ENCODE results near the gene SRGN. TPM values are rescaled to one million over a fixed set of nuclear protein-coding genes. Genes with fewer than 3 reads are reported as not detected.

SRGN gene
- total RNA-seq, 1 donor from 2014 or later: 117 TPM

DNA sequence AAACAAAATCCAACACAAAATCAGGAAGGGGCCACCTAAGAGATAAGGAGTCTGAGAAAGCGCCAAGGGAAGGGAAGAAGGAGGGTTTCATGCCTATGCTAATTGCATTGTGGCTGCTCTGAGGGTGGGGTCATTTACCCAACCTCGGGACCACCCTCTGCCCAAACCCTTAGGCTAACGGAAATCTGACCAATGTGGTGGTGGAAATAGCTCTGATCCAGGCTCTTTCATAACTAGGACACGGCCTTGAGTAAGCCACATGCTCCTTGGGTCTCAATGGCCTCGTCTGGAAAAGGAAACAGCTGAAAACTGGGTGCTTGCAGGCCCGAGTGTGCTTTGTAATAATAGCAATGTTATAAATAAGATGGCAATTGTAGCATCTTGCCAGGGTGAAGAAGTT lies 14.9 kb upstream of the SRGN start:
- Histone ChIP-seq H3K4me1 (no peaks in the 10 kb centered on the region), H3K4me3 (no peak overlapping the region), H3K27ac (no peak overlapping the region), H3K9me3 (no peaks in the 10 kb centered on the region), H3K27me3 (no peaks in the 10 kb centered on the region), H3K36me3 (no peaks in the 10 kb centered on the region)
- TF ChIP-seq, protein P1, sequence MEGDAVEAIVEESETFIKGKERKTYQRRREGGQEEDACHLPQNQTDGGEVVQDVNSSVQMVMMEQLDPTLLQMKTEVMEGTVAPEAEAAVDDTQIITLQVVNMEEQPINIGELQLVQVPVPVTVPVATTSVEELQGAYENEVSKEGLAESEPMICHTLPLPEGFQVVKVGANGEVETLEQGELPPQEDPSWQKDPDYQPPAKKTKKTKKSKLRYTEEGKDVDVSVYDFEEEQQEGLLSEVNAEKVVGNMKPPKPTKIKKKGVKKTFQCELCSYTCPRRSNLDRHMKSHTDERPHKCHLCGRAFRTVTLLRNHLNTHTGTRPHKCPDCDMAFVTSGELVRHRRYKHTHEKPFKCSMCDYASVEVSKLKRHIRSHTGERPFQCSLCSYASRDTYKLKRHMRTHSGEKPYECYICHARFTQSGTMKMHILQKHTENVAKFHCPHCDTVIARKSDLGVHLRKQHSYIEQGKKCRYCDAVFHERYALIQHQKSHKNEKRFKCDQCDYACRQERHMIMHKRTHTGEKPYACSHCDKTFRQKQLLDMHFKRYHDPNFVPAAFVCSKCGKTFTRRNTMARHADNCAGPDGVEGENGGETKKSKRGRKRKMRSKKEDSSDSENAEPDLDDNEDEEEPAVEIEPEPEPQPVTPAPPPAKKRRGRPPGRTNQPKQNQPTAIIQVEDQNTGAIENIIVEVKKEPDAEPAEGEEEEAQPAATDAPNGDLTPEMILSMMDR (IDR thresholded peaks at IDR 0.05): no peak
- intact Hi-C loops (cut with DNase I): no loop called here
- DNase-seq (ENCODE audit: extremely low spot score in 2 of 2): no peak

DNA sequence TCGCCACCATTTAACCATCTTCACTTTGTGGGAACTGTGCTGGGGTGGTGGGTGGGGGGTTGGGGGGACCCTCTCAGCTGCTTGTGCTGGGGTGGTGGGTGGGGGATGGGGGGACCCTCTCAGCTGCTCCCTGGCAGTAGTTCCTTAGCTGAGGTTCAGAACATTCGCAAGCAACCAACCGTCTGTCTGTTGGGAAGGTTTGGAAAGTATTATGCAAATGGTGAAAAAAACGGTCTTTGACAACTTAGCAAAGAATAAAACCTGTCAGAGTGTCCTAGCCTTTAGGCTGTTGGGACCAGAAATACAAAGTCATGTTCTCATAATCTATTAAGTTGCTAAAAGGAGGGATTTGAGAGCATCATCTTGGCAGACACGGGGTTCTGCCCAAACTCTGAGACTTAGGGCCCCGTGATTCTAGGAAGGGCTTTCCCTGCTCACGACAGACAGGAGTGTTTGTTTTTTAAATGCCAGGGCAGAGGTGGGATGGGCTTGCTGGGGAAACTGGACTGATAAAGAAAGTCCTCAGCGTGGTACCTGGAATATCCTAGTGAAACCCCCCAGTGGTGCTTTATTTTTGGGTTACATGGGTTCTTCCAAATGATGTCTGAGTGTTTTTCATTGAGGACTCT lies 14.1 kb upstream of the SRGN start:
- H3K9me3 ChIP-seq: no peaks in the 10 kb centered on the region
- DNase-seq (ENCODE audit: extremely low spot score in 2 of 2): no peak
- H3K27me3 ChIP-seq: no peaks in the 10 kb centered on the region
- intact Hi-C loops (cut with DNase I): no loop called here
- H3K36me3 ChIP-seq: no peaks in the 10 kb centered on the region
- H3K4me1 ChIP-seq: no peaks in the 10 kb centered on the region
- H3K27ac ChIP-seq: no peak overlapping the region
- TF ChIP-seq, protein P1 (IDR thresholded peaks at IDR 0.05): no peak
- no peak for TF ChIP-seq POLR2A (IDR thresholded peaks at IDR 0.05)
- no peak for TF ChIP-seq POLR2AphosphoS5 (IDR thresholded peaks at IDR 0.05; ENCODE audit: insufficient read depth in 1 of 2, low read depth in 1 of 2)
- no peak overlapping the region for H3K4me3 ChIP-seq

DNA sequence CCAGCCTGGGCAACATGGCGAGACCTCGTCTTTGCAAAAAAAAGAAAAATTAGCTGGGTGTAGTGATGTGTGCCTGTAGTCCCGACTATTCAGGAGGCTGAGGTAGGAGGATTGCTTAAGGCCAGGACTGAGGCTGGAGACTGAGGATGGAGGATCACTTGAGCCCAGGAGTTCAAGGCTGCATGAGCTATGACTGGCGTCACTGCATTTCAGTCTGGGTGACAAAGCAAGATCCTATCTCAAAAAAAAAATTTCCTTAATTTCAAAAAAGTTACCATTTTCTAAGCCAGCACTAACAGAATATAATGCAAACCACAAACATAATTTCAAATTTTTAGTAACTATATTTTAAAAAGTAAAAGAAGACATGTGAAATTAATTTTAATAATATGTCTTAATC lies 13.4 kb upstream of the SRGN start:
- Histone ChIP-seq H3K36me3 (no peaks in the 10 kb centered on the region), H3K9me3 (no peaks in the 10 kb centered on the region), H3K27me3 (no peaks in the 10 kb centered on the region), H3K4me3 (no peak overlapping the region), H3K27ac (no peak overlapping the region), H3K4me1 (no peaks in the 10 kb centered on the region)
- no peak for DNase-seq (ENCODE audit: extremely low spot score in 2 of 2)
- intact Hi-C loops (cut with DNase I): no loop called here
- TF ChIP-seq, protein P1 (IDR thresholded peaks at IDR 0.05): no peak
- TF ChIP-seq POLR2A (IDR thresholded peaks at IDR 0.05): no peak
- TF ChIP-seq POLR2AphosphoS5 (IDR thresholded peaks at IDR 0.05; ENCODE audit: insufficient read depth in 1 of 2, low read depth in 1 of 2): no peak

DNA sequence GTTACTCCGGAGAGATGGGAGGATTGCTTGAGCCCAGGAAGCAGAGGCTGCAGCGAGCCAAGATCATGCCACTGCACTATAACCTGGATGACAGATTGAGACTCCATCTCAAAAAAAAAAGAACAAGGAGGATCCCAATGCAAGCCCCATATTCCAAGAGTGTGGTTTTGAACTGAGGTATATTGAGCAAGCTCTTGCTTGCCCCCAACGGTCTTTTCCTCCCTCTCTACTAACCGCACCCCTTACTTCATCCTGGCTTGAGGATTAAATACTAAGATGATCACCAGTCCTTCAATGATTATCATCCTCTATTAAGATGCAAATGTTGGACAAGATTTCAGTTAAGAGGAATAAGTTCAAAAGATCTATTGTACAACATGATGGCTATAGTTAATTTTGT lies 12.5 kb upstream of the SRGN start:
- TF ChIP-seq, protein P1 (IDR thresholded peaks at IDR 0.05): no peak
- TF ChIP-seq POLR2A (IDR thresholded peaks at IDR 0.05) (no peak), POLR2AphosphoS5 (IDR thresholded peaks at IDR 0.05; ENCODE audit: insufficient read depth in 1 of 2, low read depth in 1 of 2) (no peak)
- no peak overlapping the region for H3K27ac ChIP-seq
- H3K4me3 ChIP-seq: no peak overlapping the region
- intact Hi-C loops (cut with DNase I): no loop called here
- no peaks in the 10 kb centered on the region for H3K9me3 ChIP-seq
- H3K36me3 ChIP-seq: no peaks in the 10 kb centered on the region
- DNase-seq (ENCODE audit: extremely low spot score in 2 of 2): no peak
- H3K27me3 ChIP-seq: no peaks in the 10 kb centered on the region
- H3K4me1 ChIP-seq: no peaks in the 10 kb centered on the region

DNA sequence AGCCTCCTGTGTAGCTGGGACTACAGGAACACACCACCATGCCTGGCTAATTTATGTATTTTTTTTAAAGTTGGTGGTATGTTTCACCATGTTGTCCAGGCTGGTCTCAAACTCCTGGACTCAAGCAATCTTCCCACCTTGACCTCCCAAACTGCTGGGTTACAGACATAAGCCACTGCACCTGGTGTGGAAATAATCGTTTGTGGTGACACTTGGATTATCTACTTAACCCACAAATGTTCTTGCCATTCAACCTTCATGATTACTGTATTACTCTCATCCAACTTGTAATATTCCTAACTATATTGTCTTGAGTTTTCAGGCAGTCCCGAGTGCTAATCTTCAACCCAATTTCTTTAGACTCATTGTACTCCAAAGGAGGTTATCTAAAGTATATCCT lies 9.6 kb upstream of the SRGN start:
- Histone ChIP-seq H3K4me3 (no peak overlapping the region), H3K27ac (no peak overlapping the region), H3K4me1 (no peaks in the 10 kb centered on the region), H3K9me3 (no peaks in the 10 kb centered on the region), H3K36me3 (no peaks in the 10 kb centered on the region), H3K27me3 (no peaks in the 10 kb centered on the region)
- intact Hi-C loops (cut with DNase I): no loop called here
- DNase-seq (ENCODE audit: extremely low spot score in 2 of 2): no peak
- TF ChIP-seq, protein P1 (IDR thresholded peaks at IDR 0.05): no peak
- TF ChIP-seq POLR2A (IDR thresholded peaks at IDR 0.05): no peak
- TF ChIP-seq POLR2AphosphoS5 (IDR thresholded peaks at IDR 0.05; ENCODE audit: insufficient read depth in 1 of 2, low read depth in 1 of 2): no peak
